Activated T-helper 1 cell treated with anti-CD3 and anti-CD28 coated beads, Interleukin-12 subunit alpha, Interleukin-12 subunit beta, Interleukin-2, Interleukin-4 antibody, amounts not matched to agents 30 ng/mL and 10 ng/mL and 1 ng/mL, durations not matched to agents 14 hours and 24 hours and 36 hours (primary cell): ENCODE results near the gene PLEKHF1. TPM values are rescaled to one million over a fixed set of nuclear protein-coding genes. Genes with fewer than 3 reads are reported as not detected.

Experiments used
- total RNA-seq: library from RNA; stranded (reverse); gene quantifications from 2 replicates; pipeline ENCODE4 v1.2.3, GENCODE V29; 2022

Gene PLEKHF1
- total RNA-seq, 1 donor from 2014 or later, result 30.9 TPM

Other genes starting within 250 kb of the PLEKHF1 start
- not detected in 2 replicates for gene VSTM2B, start 139.5 kb upstream of the PLEKHF1 start, total RNA-seq
- 115 and 119 TPM in 2 replicates for gene POP4, start 59.2 kb upstream of the PLEKHF1 start, total RNA-seq
- gene C19orf12, start 49.8 kb downstream of the PLEKHF1 start, total RNA-seq, result 47.9 and 50.2 TPM in 2 replicates
- 55.1 and 58.4 TPM in 2 replicates for gene CCNE1, start 146.5 kb downstream of the PLEKHF1 start, total RNA-seq